GM21360 (cell line): ENCODE data around the gene TGFB1.
"Not testable (repeated sequence)": the region's sequence is repeated elsewhere in the genome, so short reads cannot be mapped to it uniquely, and the experiment has no call there.

Experiments used
- ATAC-seq: cut with Tn5 transposase; IDR thresholded peaks from one replicate; pipeline ENCODE4 v1.9.1; 2021; ENCODE audit warnings: mild to moderate bottlenecking, moderate library complexity; ENCODE audit not compliant: unreplicated experiment

TGFB1 gene

DNA sequence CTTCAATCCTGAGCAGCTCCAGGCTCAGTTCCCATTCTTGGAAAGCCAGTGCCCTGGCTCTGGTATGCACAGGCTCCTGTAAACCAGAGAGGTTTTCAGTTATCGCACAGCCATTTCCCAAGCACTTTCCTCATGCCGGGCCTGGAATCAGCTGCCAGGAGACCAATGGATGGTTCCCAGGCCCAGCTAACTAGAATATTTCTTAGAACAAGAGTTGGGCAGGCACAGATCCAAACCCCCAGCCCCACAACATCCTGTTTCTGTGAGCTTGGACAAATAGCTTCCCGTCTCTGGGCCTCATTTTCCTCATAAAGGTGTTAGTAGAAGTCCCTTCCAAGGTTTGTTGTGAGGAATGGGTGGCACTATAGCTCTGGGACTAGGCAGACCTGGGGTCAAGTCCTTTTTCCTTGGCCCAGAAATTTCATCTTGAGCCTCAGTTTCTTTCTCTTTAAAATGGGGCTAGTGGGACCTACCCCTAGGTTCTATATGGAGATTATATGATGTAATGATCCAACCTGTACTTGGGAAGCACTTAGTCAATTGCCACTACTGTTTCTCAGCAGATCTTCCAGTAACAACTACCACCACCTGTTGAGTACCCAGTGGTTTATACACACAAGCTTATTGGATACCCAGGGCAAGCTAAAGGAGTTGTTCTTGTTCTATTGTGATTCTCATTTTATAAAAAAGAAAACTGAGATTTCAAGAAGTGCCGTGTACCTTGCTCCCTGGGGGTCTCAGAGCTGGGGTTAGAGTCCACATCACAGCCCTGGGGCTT lies 48.8 kb downstream of the TGFB1 start:
- no peak for ATAC-seq

- no peak for ATAC-seq
Observed at GRCh38 chr19:41303954-41304353, 49.8 kb downstream of the TGFB1 start.

- no peak for ATAC-seq
Observed at GRCh38 chr19:41302624-41303351, 50.9 kb downstream of the TGFB1 start.

- no peak for ATAC-seq
Observed at GRCh38 chr19:41300555-41300954, 53.2 kb downstream of the TGFB1 start.

GRCh38 chr19:41299755-41300089 lies 54.0 kb downstream of the TGFB1 start:
- ATAC-seq, result no peak

DNA sequence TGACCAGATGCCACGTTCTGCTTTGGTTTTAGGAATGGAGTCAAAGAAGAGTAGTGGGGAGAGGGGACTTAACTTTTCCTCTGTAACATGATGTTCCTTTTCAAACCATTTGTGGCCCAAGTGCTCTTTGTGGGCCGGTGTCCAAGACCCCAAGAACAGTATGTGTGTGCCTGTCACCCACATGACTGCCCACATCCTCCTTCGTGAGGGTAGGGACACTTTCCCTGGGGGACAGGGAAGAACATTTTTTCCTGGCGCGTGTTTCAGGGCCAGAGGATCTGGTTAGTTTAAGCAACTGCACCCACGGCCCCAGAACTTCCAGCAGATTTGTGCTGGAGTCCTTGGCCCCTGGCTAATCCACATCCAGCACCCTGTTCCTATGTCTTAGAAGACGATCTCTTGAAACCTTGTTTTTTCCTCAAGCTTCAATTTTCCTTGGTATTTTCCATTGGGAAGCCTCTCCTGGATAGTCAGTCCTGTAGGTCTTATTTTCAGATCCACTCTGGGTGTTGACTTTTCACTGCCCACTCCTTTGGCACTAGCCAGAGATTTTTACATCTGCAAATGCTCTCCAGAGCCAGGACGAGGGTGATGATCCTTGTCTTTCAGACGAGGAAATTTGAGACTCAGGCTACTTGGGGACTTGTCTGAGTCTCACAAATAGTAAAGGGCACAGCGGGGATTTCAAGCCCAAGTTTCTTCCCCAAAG lies 54.5 kb downstream of the TGFB1 start:
- no peak for ATAC-seq

GRCh38 chr19:41298348-41298964 lies 55.3 kb downstream of the TGFB1 start:
- ATAC-seq, result no peak

DNA sequence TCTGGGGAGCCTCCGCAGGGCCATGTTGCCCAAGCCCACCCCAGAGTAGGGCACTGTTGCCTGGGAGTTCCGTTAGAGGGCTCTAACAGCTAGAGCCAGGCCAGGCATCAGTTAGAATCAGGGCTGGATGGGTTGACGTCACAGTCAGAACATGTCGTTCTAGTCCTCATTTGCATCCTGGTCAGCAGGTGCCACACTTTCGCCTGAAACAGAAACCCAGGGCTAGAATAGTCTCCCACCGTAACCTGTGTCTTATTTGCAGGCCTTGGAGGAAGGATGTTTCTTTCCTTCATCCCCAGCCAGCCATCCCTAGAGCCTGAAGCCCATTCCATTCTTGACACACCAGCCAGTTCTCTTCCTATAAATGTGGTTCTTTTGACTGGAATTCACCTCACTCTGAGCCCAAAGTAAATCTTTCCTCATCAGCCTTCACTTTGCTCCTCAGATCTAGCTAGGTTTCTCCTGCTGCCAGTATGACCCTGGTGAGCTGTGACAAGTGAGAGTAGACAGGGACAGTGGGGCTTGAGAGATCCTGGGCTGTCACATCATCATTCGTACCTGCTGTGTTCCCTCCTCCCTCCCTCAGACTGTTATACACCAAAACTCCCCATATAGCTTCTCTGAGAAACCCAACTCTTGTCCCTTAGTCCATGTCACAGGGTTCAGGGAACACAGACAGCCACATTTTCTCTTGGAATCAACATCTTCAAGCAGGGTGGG lies 55.9 kb downstream of the TGFB1 start:
- ATAC-seq, result peak; percentile 70

DNA sequence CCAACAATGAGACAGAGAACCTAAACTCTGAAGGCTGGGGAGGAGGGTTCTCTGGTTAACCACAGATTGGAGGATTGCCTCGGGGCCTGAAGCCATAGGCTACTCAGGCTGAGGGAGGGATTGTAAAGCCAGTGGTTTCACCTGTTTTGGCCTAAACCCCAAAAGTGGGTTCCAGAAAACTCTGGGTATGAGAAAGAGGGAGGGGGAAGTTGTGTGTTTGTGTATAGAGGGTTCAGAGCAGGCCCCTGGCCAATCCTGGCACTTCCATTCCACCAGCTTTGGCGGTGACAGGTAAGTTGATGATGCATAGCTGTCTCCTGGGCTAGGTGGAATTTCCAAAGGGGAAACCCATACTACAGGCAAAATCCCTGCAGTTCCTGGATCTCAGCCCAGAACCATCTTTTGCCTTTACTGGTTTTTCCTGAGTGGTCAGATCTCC lies 57.3 kb downstream of the TGFB1 start:
- ATAC-seq, result no peak

DNA sequence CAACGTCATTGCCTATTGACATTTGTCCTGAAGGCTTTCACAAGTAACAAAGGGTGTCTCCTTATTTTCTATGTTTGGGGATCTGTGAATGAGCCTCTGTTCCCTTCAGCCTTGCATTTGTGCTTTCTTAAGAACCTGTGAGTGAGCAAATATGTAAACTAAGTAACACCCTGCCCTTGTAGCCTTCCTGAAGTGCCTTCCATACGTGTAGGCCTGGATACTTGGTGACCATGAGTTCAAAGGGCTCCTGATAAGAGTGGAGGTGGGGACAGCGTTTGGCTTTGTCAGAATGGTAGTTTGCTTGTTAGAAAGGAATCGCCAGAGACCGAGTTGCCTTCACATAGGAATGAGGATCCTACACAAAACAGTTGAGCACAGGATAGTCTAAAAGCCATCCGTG lies 58.2 kb downstream of the TGFB1 start:
- ATAC-seq, result no peak

DNA sequence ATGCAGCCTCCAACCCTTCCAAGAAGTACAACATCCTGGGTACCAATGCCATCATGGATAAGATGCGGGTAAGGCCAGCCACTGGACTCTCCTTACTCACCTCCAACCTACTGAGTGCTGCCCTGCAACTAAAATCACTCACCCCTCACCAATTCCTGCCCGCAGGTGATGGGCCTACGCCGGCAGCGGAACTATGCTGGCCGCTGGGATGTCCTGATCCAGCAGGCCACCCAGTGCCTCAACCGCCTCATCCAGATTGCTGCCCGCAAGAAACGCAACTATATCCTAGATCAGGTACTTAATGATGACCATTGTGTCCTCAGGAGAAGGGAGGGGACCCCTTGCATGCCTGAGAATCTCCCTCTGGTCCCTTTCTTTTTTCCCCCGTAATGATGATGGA lies 59.3 kb downstream of the TGFB1 start:
- no peak for ATAC-seq

DNA sequence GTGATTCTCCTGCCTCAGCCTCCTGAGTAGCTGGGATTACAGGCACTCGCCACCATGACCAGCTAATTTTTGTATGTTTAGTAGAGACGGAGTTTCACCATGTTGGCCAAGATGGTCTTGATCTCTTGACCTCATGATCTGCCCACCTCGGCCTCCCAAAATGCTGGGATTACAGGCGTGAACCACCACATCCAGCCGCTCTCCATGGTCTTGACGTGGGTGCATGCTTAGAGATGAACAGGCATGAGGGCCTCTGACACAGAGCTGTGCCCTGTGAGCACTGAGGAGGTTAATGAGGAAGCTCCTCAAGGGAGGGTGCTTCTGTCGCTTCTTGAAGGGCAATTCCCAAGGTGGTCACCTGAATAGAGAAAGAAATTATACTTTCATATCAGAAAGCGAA lies 63.9 kb downstream of the TGFB1 start:
- ATAC-seq, result not testable (repeated sequence)

GRCh38 chr19:41288673-41289530 lies 64.8 kb downstream of the TGFB1 start:
- ATAC-seq, result no peak
